ENCODE data around the gene MAPKAP1. TPM values are rescaled to one million over a fixed set of nuclear protein-coding genes. Genes with fewer than 3 reads are reported as not detected.

The MAPKAP1 gene
- total RNA-seq, 1 experiment from 2014 or later, result 55.5 TPM

GRCh38 chr9:125730168-125730567, 23.2 kb upstream of the MAPKAP1 start:
- H3K27ac Mint-ChIP-seq (ENCODE audit: unreplicated experiment), result no peak overlapping the region
- intact Hi-C loops (cut with micrococcal nuclease; ENCODE audit: unreplicated experiment), result no loop called here
- CTCF ChIA-PET, result no interaction called here
- no peaks in the 10 kb centered on the region for H3K4me1 Mint-ChIP-seq (ENCODE audit: low read depth, unreplicated experiment)
- DNase-seq, result no peak
- H3K27me3 Mint-ChIP-seq (ENCODE audit: unreplicated experiment), result peaks cover 35% of the 10 kb centered on the region
- no peaks in the 10 kb centered on the region for H3K36me3 Mint-ChIP-seq (ENCODE audit: insufficient read depth, unreplicated experiment)
- no TSS peak for BruUV-seq (replicated peaks)
- no peak for TF ChIP-seq CTCF (IDR thresholded peaks at IDR 0.05; ENCODE audit: unreplicated experiment)
- no peaks in the 10 kb centered on the region for H3K9me3 Mint-ChIP-seq (ENCODE audit: low read depth, unreplicated experiment)
- H3K4me3 Mint-ChIP-seq (ENCODE audit: low read depth, unreplicated experiment), result no peak overlapping the region

GRCh38 chr9:125726456-125727132, 19.6 kb upstream of the MAPKAP1 start:
- no peak for DNase-seq
- CTCF ChIA-PET, result interaction anchor here (0.6 kb wide), 1 partner anchor 950 kb away, joined by 3 read pairs; no protein-coding TSS in a partner anchor
- no TSS peak for BruUV-seq (replicated peaks)
- Mint-ChIP-seq H3K27me3 (ENCODE audit: unreplicated experiment) (peaks cover 30% of the 10 kb centered on the region), H3K9me3 (ENCODE audit: low read depth, unreplicated experiment) (no peaks in the 10 kb centered on the region), H3K36me3 (ENCODE audit: insufficient read depth, unreplicated experiment) (no peaks in the 10 kb centered on the region), H3K4me3 (ENCODE audit: low read depth, unreplicated experiment) (no peak overlapping the region), H3K4me1 (ENCODE audit: low read depth, unreplicated experiment) (no peaks in the 10 kb centered on the region), H3K27ac (ENCODE audit: unreplicated experiment) (no peak overlapping the region)
- intact Hi-C loops (cut with micrococcal nuclease; ENCODE audit: unreplicated experiment), result no loop called here
- no peak for TF ChIP-seq CTCF (IDR thresholded peaks at IDR 0.05; ENCODE audit: unreplicated experiment)

DNA sequence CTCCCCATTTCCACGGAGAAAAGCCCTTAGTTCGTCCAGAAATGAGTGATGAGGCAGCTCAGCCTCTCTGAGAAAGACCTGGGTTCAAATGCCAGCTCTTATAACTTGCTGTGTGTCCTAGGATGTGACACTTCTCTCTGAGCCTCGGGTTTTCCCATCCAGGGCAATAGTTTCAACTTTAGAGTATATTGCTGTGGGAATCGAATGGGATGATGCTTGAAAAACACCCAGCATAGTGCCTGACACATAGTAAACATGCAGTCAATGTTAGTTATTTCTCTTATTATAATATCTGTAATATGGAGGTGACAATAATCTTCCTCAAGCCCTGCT, 430 bp upstream of the MAPKAP1 start:
- H3K9me3 Mint-ChIP-seq (ENCODE audit: low read depth, unreplicated experiment), result no peaks in the 10 kb centered on the region

DNA sequence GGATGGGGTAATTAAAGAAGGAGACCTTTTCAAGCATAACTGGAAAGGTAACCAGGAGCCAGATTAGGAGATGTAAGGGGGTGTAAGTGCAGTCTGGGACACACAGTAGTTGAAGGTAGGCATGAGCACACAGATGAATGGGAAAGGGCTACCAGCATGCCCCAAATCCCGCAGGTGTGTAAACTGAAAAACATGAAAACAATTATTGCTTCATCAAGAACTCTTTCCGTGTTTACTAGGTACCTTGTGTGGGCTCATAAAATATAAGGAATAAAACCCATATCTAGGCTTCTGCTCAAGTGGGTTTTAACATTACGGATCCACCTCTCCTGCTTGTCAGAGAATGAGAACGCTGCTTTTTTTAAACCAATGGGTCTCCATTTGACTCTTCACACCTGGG, 1.1 kb downstream of the MAPKAP1 start:
- no peaks in the 10 kb centered on the region for H3K27me3 Mint-ChIP-seq (ENCODE audit: unreplicated experiment)
- H3K9me3 Mint-ChIP-seq (ENCODE audit: low read depth, unreplicated experiment), result no peaks in the 10 kb centered on the region
- H3K4me3 Mint-ChIP-seq (ENCODE audit: low read depth, unreplicated experiment), result peak overlapping the region; percentile 78
- BruUV-seq (replicated peaks), result no TSS peak
- H3K27ac Mint-ChIP-seq (ENCODE audit: unreplicated experiment), result peak overlapping the region; percentile 43
- peaks cover 13% of the 10 kb centered on the region for H3K36me3 Mint-ChIP-seq (ENCODE audit: insufficient read depth, unreplicated experiment)
- CTCF ChIA-PET, result interaction anchor here (0.6 kb wide), 1 partner anchor 704 kb away, joined by 3 read pairs; no protein-coding TSS in a partner anchor
- DNase-seq, result no peak
- peaks cover 12% of the 10 kb centered on the region for H3K4me1 Mint-ChIP-seq (ENCODE audit: low read depth, unreplicated experiment)
- no peak for TF ChIP-seq CTCF (IDR thresholded peaks at IDR 0.05; ENCODE audit: unreplicated experiment)
- intact Hi-C loops (cut with micrococcal nuclease; ENCODE audit: unreplicated experiment), result no loop called here

More for the DNA sequence above, 430 bp upstream of the MAPKAP1 start:
- Mint-ChIP-seq H3K27me3 (ENCODE audit: unreplicated experiment) (no peaks in the 10 kb centered on the region), H3K4me1 (ENCODE audit: low read depth, unreplicated experiment) (peaks cover 12% of the 10 kb centered on the region), H3K36me3 (ENCODE audit: insufficient read depth, unreplicated experiment) (peaks cover 13% of the 10 kb centered on the region), H3K4me3 (ENCODE audit: low read depth, unreplicated experiment) (peak overlapping the region; percentile 78), H3K27ac (ENCODE audit: unreplicated experiment) (no peak overlapping the region)
- intact Hi-C loops (cut with micrococcal nuclease; ENCODE audit: unreplicated experiment), result no loop called here
- no TSS peak for BruUV-seq (replicated peaks)
- CTCF ChIA-PET, result interaction anchor here (0.6 to 1.0 kb wide), 2 partner anchors 149 to 312 kb away, joined by 4 read pairs; no protein-coding TSS in a partner anchor
- TF ChIP-seq CTCF (IDR thresholded peaks at IDR 0.05; ENCODE audit: unreplicated experiment), result no peak
- no peak for DNase-seq

Data from Calu3 (cell line).